IMR-90 (cell line): ENCODE data around the gene PCDH12. TPM values are rescaled to one million over a fixed set of nuclear protein-coding genes. Genes with fewer than 3 reads are reported as not detected.

Experiments used
- ATAC-seq: fragments of 200-7000 bp; cut with Tn5 transposase; 2 replicates; pipeline ENCODE4 v1.9.1; 2020; ENCODE audit warnings: low read depth, mild to moderate bottlenecking, moderate library complexity
- BruUV-seq: library from RNA; stranded (reverse); fragments of 400-500 nt; replicated peaks from 2 replicates; lab custom pipeline; 2021; lab: Mats Ljungman, UMichigan
- CTCF ChIA-PET: fragments of 300-600 bp; formaldehyde crosslinking; extraction: SDS; loops from one replicate; lab custom pipeline; 2021; ENCODE audit warnings: antibody characterized with exemption; lab: Yijun Ruan, JAX
- POLR2A ChIA-PET: fragments of 300-600 bp; sonication (Branson Sonifier 250); formaldehyde crosslinking; loops from one replicate; lab custom pipeline; 2022; ENCODE audit warnings: antibody characterized with exemption; ENCODE audit not compliant: unreplicated experiment; lab: Charles Lee
- DNase-seq: peaks from one replicate; pipeline ENCODE4 v3.0.0; 2013
- H2AFZ ChIP-seq: replicated peaks from 2 replicates; pipeline ENCODE3; 2013; ENCODE audit warnings: low read length, mild to moderate bottlenecking; ENCODE audit not compliant: poor library complexity
- H2AK5ac ChIP-seq: 2 replicates; pipeline ENCODE4 v1.6.1; 2013; ENCODE audit warnings: low read depth, low read length, inconsistent platforms
- H2AK9ac ChIP-seq: replicated peaks from 2 replicates; pipeline ENCODE3; 2013; ENCODE audit warnings: mild to moderate bottlenecking, low read depth, low read length, moderate library complexity; ENCODE audit not compliant: poor library complexity
- H2BK120ac ChIP-seq: 2 replicates; pipeline ENCODE4 v1.6.1; 2013; ENCODE audit warnings: low read depth, low read length, inconsistent platforms
- H2BK15ac ChIP-seq: 3 replicates; pipeline ENCODE4 v1.6.1; 2013; ENCODE audit warnings: low read depth, low read length, inconsistent platforms
- H2BK20ac ChIP-seq: 2 replicates; pipeline ENCODE4 v1.6.1; 2013; ENCODE audit warnings: low read depth, mild to moderate bottlenecking, inconsistent platforms, low read length, moderate library complexity
- H2BK5ac ChIP-seq: 2 replicates; pipeline ENCODE4 v1.6.1; 2013; ENCODE audit warnings: mild to moderate bottlenecking, low read depth, low read length, inconsistent platforms; ENCODE audit not compliant: poor library complexity, severe bottlenecking
- H3K14ac ChIP-seq: replicated peaks from 2 replicates; pipeline ENCODE4 v1.6.1; 2013; ENCODE audit warnings: low read depth, low read length, inconsistent platforms
- H3K18ac ChIP-seq: 2 replicates; pipeline ENCODE4 v1.6.1; 2013; ENCODE audit warnings: low read depth, low read length, control low read depth
- H3K23ac ChIP-seq: 2 replicates; pipeline ENCODE4 v1.6.1; 2013; ENCODE audit warnings: low read depth, low read length, inconsistent platforms
- H3K27ac ChIP-seq: 2 replicates; pipeline ENCODE4 v1.5.1; 2013; ENCODE audit warnings: mild to moderate bottlenecking, control low read depth, low read length; ENCODE audit not compliant: insufficient read depth
- H3K27me3 ChIP-seq: 2 replicates; pipeline ENCODE4 v1.6.1; 2013; ENCODE audit warnings: low read length; ENCODE audit not compliant: control insufficient read depth, insufficient read depth
- H3K36me3 ChIP-seq: 2 replicates; pipeline ENCODE4 v1.6.1; 2013; ENCODE audit warnings: low read length, mixed read lengths; ENCODE audit not compliant: control insufficient read depth, insufficient read depth
- H3K4ac ChIP-seq: 2 replicates; pipeline ENCODE4 v1.6.1; 2013; ENCODE audit warnings: low read depth, low read length, inconsistent platforms
- H3K4me1 ChIP-seq: 2 replicates; pipeline ENCODE4 v1.6.1; 2013; ENCODE audit warnings: low read length, mixed read lengths; ENCODE audit not compliant: control insufficient read depth, insufficient read depth
- H3K4me2 ChIP-seq: 2 replicates; pipeline ENCODE4 v1.6.1; 2013; ENCODE audit warnings: low read depth, mild to moderate bottlenecking, control low read depth, low read length, moderate library complexity
- H3K4me3 ChIP-seq: 2 replicates; pipeline ENCODE4 v1.5.1; 2013; ENCODE audit warnings: low read depth, mild to moderate bottlenecking, control low read depth, low read length, moderate library complexity; ENCODE audit not compliant: insufficient read depth
- H3K56ac ChIP-seq: 2 replicates; pipeline ENCODE4 v1.6.1; 2013; ENCODE audit warnings: low read length, inconsistent platforms; ENCODE audit not compliant: insufficient read depth; ENCODE audit errors: extremely low read depth
- H3K79me1 ChIP-seq, 2 experiments: 2 replicates each; pipeline ENCODE4 v1.6.1; 2013; ENCODE audit warnings: low read length in 2 of 2, inconsistent platforms in 1 of 2, low read depth in 1 of 2
- H3K9ac ChIP-seq: 2 replicates; pipeline ENCODE4 v1.6.1; 2013; ENCODE audit warnings: low read depth, low read length, control low read depth
- H3K9me1 ChIP-seq: 2 replicates; pipeline ENCODE4 v1.6.1; 2013; ENCODE audit warnings: low read length, inconsistent platforms; ENCODE audit not compliant: insufficient read depth
- H3K9me3 ChIP-seq: 2 replicates; pipeline ENCODE4 v1.6.1; 2013; ENCODE audit warnings: low read length; ENCODE audit not compliant: control insufficient read depth, insufficient read depth
- H4K20me1 ChIP-seq: 2 replicates; pipeline ENCODE4 v1.6.1; 2013; ENCODE audit warnings: low read length, inconsistent platforms; ENCODE audit not compliant: insufficient read depth
- H4K5ac ChIP-seq: 2 replicates; pipeline ENCODE4 v1.6.1; 2013; ENCODE audit warnings: mild to moderate bottlenecking, low read depth, low read length, control low read depth
- H4K8ac ChIP-seq, 2 experiments: 2 replicates each; pipeline ENCODE4 v1.6.1; 2013; ENCODE audit warnings: low read depth in 2 of 2, low read length in 2 of 2, control low read depth in 1 of 2, inconsistent platforms in 1 of 2
- H4K91ac ChIP-seq: 2 replicates; pipeline ENCODE4 v1.6.1; 2013; ENCODE audit warnings: low read depth, low read length, inconsistent platforms; ENCODE audit not compliant: insufficient read depth
- BHLHE40 ChIP-seq: fragments of 150-350 bp; IDR thresholded peaks from 2 replicates; pipeline ENCODE4 v1.6.1; 2016; ENCODE audit warnings: mild to moderate bottlenecking, low read depth, low read length
- FOS ChIP-seq: fragments of 150-350 bp; IDR thresholded peaks from 2 replicates; pipeline ENCODE4 v1.6.1; 2016; ENCODE audit warnings: low read depth, low read length
- MXI1 ChIP-seq: IDR thresholded peaks from 2 replicates; pipeline ENCODE4 v1.6.1; 2012; ENCODE audit warnings: low read depth, mild to moderate bottlenecking, low read length, moderate library complexity, borderline replicate concordance
- RAD21 ChIP-seq: IDR thresholded peaks from 2 replicates; pipeline ENCODE4 v1.6.1; 2012; ENCODE audit warnings: low read length, improper control_type of control experiment
- RFX5 ChIP-seq: IDR thresholded peaks from 2 replicates; pipeline ENCODE4 v1.8.0; 2012; ENCODE audit warnings: low read depth, mild to moderate bottlenecking, low read length, moderate library complexity
- dilution Hi-C: fragments of 300-500 bp; cut with HindIII; formaldehyde crosslinking; loops from one replicate; pipeline ENCODE4 v1.14.3; 2018; ENCODE audit warnings: low sequenced_read_pairs; ENCODE audit not compliant: unreplicated experiment
- in situ Hi-C: fragments of 300-500 bp; cut with MboI; formaldehyde crosslinking; loops from 3 replicates; pipeline ENCODE4 v1.14.3; 2019; ENCODE audit warnings: low sequenced_read_pairs, inconsistent platforms, mixed read lengths
- intact Hi-C: fragments of 100-400 bp; cut with micrococcal nuclease; formaldehyde crosslinking; loops from 2 replicates; pipeline ENCODE4 v1.10.0; 2022
- polyA plus RNA-seq, 3 experiments: library from polyadenylated mRNA; depleted of rRNA; stranded (reverse); fragments of >200 nt; gene quantifications; 2 replicates each; pipeline ENCODE4 v1.2.3, GENCODE V29; 2012; ENCODE audit warnings: low replicate concordance in 1 of 3
- total RNA-seq: library from RNA; depleted of rRNA; stranded (reverse); fragments of >200 nt; gene quantifications from 2 replicates; pipeline ENCODE4 v1.2.3, GENCODE V29; 2012
- TF ChIP-seq, protein P1 (sequence below): fragments of 150-350 bp; IDR thresholded peaks from 2 replicates; pipeline ENCODE4 v1.6.1; 2016; ENCODE audit warnings: low read depth, mild to moderate bottlenecking, low read length, moderate library complexity, borderline replicate concordance

PCDH12 gene
- total and polyA plus RNA-seq, 2 of the 4 experiments (the other 2 are of a cell fraction) = 0.02 to 0.18 TPM

DNA sequence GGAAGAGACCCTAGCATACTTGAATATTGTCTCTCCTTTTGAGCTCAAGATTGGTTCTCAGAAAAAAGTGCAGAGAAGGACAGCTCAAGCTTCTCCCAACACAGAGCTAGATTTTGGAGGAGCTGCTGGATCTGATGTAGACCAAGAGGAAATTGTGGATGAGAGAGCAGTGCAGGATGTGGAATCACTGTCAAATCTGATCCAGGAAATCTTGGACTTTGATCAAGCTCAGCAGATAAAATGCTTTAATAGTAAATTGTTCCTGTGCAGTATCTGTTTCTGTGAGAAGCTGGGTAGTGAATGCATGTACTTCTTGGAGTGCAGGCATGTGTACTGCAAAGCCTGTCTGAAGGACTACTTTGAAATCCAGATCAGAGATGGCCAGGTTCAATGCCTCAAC lies 20.4 kb upstream of the PCDH12 start:
- H3K23ac ChIP-seq = no peak overlapping the region; the same call in 1 of the 2 replicates
- no peak overlapping the region for H4K5ac ChIP-seq
- H2BK5ac ChIP-seq = no peak overlapping the region
- no peaks in the 10 kb centered on the region for H3K9me3 ChIP-seq
- H3K4ac ChIP-seq = no peak overlapping the region
- H4K20me1 ChIP-seq = peaks cover 14% of the 10 kb centered on the region; the same call in 1 of the 2 replicates
- CTCF ChIA-PET = no interaction called here
- peaks cover 39% of the 10 kb centered on the region for H3K36me3 ChIP-seq
- no peak overlapping the region for H3K14ac ChIP-seq
- H3K4me3 ChIP-seq = no peak overlapping the region
- no peak overlapping the region for H3K4me2 ChIP-seq
- no TSS peak for BruUV-seq
- no peak overlapping the region for H2BK20ac ChIP-seq
- H3K56ac ChIP-seq = no peak overlapping the region
- TF ChIP-seq, protein P1, sequence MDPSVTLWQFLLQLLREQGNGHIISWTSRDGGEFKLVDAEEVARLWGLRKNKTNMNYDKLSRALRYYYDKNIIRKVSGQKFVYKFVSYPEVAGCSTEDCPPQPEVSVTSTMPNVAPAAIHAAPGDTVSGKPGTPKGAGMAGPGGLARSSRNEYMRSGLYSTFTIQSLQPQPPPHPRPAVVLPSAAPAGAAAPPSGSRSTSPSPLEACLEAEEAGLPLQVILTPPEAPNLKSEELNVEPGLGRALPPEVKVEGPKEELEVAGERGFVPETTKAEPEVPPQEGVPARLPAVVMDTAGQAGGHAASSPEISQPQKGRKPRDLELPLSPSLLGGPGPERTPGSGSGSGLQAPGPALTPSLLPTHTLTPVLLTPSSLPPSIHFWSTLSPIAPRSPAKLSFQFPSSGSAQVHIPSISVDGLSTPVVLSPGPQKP = no peak
- TF ChIP-seq BHLHE40 (no peak), MXI1 (no peak), FOS (no peak), RFX5 (no peak), RAD21 (no peak)
- H3K27ac ChIP-seq = no peak overlapping the region
- in situ Hi-C loops = no loop called here
- H3K4me1 ChIP-seq = peaks cover 7% of the 10 kb centered on the region
- H3K9ac ChIP-seq = no peak overlapping the region
- H4K91ac ChIP-seq = no peak overlapping the region
- H3K9me1 ChIP-seq = peaks cover 3% of the 10 kb centered on the region
- peaks cover 29 to 47% of the 10 kb centered on the region in 2 experiments for H3K79me1 ChIP-seq
- H3K18ac ChIP-seq = no peak overlapping the region
- no peak overlapping the region for H4K8ac ChIP-seq
- POLR2A ChIA-PET = interaction anchor here (0.6 kb wide), 1 partner anchor 9 kb away, joined by 3 read pairs; no protein-coding TSS in a partner anchor
- H3K27me3 ChIP-seq = no peaks in the 10 kb centered on the region
- no peak overlapping the region for H2BK120ac ChIP-seq
- dilution Hi-C loops = loop anchor here (25.0 kb wide), 1 partner anchor 159 kb away; no protein-coding TSS in a partner anchor
- no peak overlapping the region for H2BK15ac ChIP-seq
- H2AFZ ChIP-seq = no peak overlapping the region
- intact Hi-C loops = no loop called here
- ATAC-seq (no peak), DNase-seq (no peak)
- no peak overlapping the region for H2AK9ac ChIP-seq
- H2AK5ac ChIP-seq = no peak overlapping the region
